Omental fat pad (tissue), 4 donors: ENCODE measurements around the gene TYK2. TPM values are rescaled to one million over a fixed set of nuclear protein-coding genes. Genes with fewer than 3 reads are reported as not detected.

ENCODE experiments used
- ATAC-seq: fragments of 150-250 bp; one replicate; pipeline ENCODE4 v1.9.1; 2016; ENCODE audit warnings: mild to moderate bottlenecking, moderate library complexity; ENCODE audit not compliant: low FRiP score
- DNase-seq: peaks from one replicate; pipeline ENCODE4 v3.0.0-alpha.2; 2019; ENCODE audit warnings: low spot score
- CTCF ChIP-seq, 3 donors: fragments of 450-650 bp; IDR thresholded peaks; one replicate each; pipeline ENCODE4 v1.5.1; 2016 to 2017; ENCODE audit warnings: antibody characterized with exemption in 3 of 3, mild to moderate bottlenecking in 3 of 3, moderate library complexity in 2 of 3
- total RNA-seq, 4 donors: library from RNA; depleted of rRNA; stranded (reverse); fragments of >200 nt; gene quantifications; one replicate each; pipeline ENCODE4 v1.1.0, GENCODE V29; 2016

Gene TYK2
- total RNA-seq, 4 donors from 2014 or later, result 60.2 to 137 (median 76.9) TPM

- ATAC-seq (no peak), DNase-seq (no peak)
- TF ChIP-seq CTCF (IDR thresholded peaks at IDR 0.05), result no peak
These were observed 41.1 kb upstream of the TYK2 start for GRCh38 chr19:10421240-10422045.

- ATAC-seq, result no peak
- no peak for TF ChIP-seq CTCF (IDR thresholded peaks at IDR 0.05)
- DNase-seq, result no peak
These were observed 40.3 kb upstream of the TYK2 start, which contains the start of gene PDE4A for GRCh38 chr19:10420444-10421239. Gene PDE4A, plus strand, starts transcription at chr19:10420538. Its CDS starts 227 bp downstream, at chr19:10420765.

GRCh38 chr19:10419646-10420443, 39.5 kb upstream of the TYK2 start:
- DNase-seq, result no peak
- TF ChIP-seq CTCF (IDR thresholded peaks at IDR 0.05), result no peak
- no peak for ATAC-seq

- ATAC-seq (no peak), DNase-seq (no peak)
- no peak for TF ChIP-seq CTCF (IDR thresholded peaks at IDR 0.05)
These were observed 38.9 kb upstream of the TYK2 start for GRCh38 chr19:10419200-10419645.

DNA sequence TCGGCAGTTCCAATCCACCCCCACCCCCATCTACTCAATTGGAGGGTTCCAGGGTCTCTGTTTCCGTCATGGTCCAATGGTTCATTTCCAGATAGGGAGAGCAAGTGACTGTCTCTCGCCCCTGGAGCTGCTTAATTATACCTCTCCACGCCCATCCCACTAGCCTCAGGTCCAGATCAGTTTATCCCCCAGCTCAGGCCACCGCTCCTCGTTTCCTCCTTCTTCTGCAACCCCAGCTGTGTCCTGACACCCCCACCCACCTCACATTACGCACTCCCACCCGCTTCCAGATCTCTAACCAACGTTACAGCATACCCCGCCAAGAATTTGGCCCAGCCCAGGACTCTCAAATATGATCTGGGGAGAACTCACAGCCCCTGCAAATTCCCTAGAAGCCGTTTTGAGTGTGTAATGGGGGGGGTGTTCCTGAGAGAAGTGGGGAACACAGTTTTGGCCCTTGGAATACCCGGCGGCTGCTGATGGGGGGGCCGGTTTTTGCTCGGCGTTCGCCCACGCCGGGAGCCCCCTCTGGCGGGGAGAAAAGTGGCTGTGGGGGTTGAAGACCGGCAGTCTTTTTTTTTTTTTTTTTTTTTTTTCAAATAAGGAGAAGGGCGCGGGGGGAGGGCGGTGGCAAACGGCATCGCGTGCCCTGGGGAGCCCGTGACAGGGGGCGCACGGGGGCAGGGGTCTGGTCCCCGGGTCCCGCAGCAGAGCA, 38.3 kb upstream of the TYK2 start:
- ATAC-seq, result no peak
- DNase-seq, result no peak
- TF ChIP-seq CTCF (IDR thresholded peaks at IDR 0.05), result no peak

GRCh38 chr19:10418235-10418484, 37.8 kb upstream of the TYK2 start:
- DNase-seq (no peak), ATAC-seq (no peak)
- no peak for TF ChIP-seq CTCF (IDR thresholded peaks at IDR 0.05)
